Effector memory CD4-positive, alpha-beta T cell (primary cell): Measurements from ENCODE around the gene WBP11.
A peak's percentile ranks its signal among the peaks of the same experiment; 100 is the strongest.

ENCODE experiments used
- DNase-seq, 3 donors: peaks; one replicate each; pipeline ENCODE4 v3.0.0-alpha.2; 2020
- H3K27ac ChIP-seq: 2 replicates; pipeline ENCODE4 v1.7.0; 2013; ENCODE audit warnings: mild to moderate bottlenecking, low read length, moderate library complexity; ENCODE audit not compliant: insufficient read depth, poor library complexity, severe bottlenecking
- H3K27me3 ChIP-seq: replicated peaks from 2 replicates; pipeline ENCODE4 v1.7.0; 2013; ENCODE audit warnings: mild to moderate bottlenecking, low read length; ENCODE audit not compliant: insufficient read depth, control insufficient read depth, poor library complexity, severe bottlenecking
- H3K36me3 ChIP-seq: 2 replicates; pipeline ENCODE4 v1.7.0; 2013; ENCODE audit warnings: mild to moderate bottlenecking, low read length, moderate library complexity; ENCODE audit not compliant: control insufficient read depth, insufficient read depth
- H3K4me1 ChIP-seq: 2 replicates; pipeline ENCODE4 v1.7.0; 2013; ENCODE audit warnings: low read length, mild to moderate bottlenecking; ENCODE audit not compliant: control insufficient read depth, insufficient read depth, poor library complexity, severe bottlenecking
- H3K4me3 ChIP-seq: 2 replicates; pipeline ENCODE4 v1.7.0; 2013; ENCODE audit warnings: low read length, low read depth, mild to moderate bottlenecking; ENCODE audit not compliant: insufficient read depth, poor library complexity, severe bottlenecking
- H3K9me3 ChIP-seq: 2 replicates; pipeline ENCODE4 v1.7.0; 2013; ENCODE audit warnings: mild to moderate bottlenecking, low read length, moderate library complexity; ENCODE audit not compliant: control insufficient read depth

The WBP11 gene

GRCh38 chr12:14774906-14775635 is 28.2 kb downstream of the WBP11 start:
- peak in 1 of 3 donors; percentile 6 for DNase-seq
- Histone ChIP-seq H3K4me3 (peak overlapping the region; percentile 75), H3K9me3 (no peaks in the 10 kb centered on the region), H3K27me3 (no peaks in the 10 kb centered on the region), H3K36me3 (no peaks in the 10 kb centered on the region), H3K4me1 (peaks cover 5% of the 10 kb centered on the region), H3K27ac (peak overlapping the region; percentile 65)

- Histone ChIP-seq H3K9me3 (no peaks in the 10 kb centered on the region), H3K36me3 (no peaks in the 10 kb centered on the region), H3K27ac (peak overlapping the region; percentile 65), H3K4me3 (peak overlapping the region; percentile 75), H3K4me1 (peaks cover 5% of the 10 kb centered on the region), H3K27me3 (no peaks in the 10 kb centered on the region)
- DNase-seq = peak; percentile 84 to 89 (median 85)
These were observed 29.0 kb downstream of the WBP11 start for GRCh38 chr12:14774074-14774905.

GRCh38 chr12:14773685-14774073 is 29.6 kb downstream of the WBP11 start:
- Histone ChIP-seq H3K4me1 (peaks cover 7% of the 10 kb centered on the region), H3K36me3 (no peaks in the 10 kb centered on the region), H3K27ac (peak overlapping the region; percentile 65), H3K9me3 (no peaks in the 10 kb centered on the region), H3K4me3 (peak overlapping the region; percentile 75), H3K27me3 (no peaks in the 10 kb centered on the region)
- DNase-seq = no peak

- Histone ChIP-seq H3K36me3 (no peaks in the 10 kb centered on the region), H3K4me1 (peaks cover 8% of the 10 kb centered on the region), H3K4me3 (no peak overlapping the region), H3K27me3 (no peaks in the 10 kb centered on the region), H3K27ac (no peak overlapping the region), H3K9me3 (no peaks in the 10 kb centered on the region)
- DNase-seq = no peak
These were observed 30.3 kb downstream of the WBP11 start for GRCh38 chr12:14772946-14773345.

- H3K27me3 ChIP-seq = no peaks in the 10 kb centered on the region
- DNase-seq = peak in 2 of 3 donors; percentile 24 to 29
- peak overlapping the region; percentile 98 for H3K27ac ChIP-seq
- H3K36me3 ChIP-seq = no peaks in the 10 kb centered on the region
- no peaks in the 10 kb centered on the region for H3K9me3 ChIP-seq
- peak overlapping the region; percentile 82 for H3K4me3 ChIP-seq
- H3K4me1 ChIP-seq = peaks cover 8% of the 10 kb centered on the region
These were observed 31.6 kb downstream of the WBP11 start for GRCh38 chr12:14771651-14772137.

GRCh38 chr12:14770496-14771461 is 32.5 kb downstream of the WBP11 start:
- Histone ChIP-seq H3K27ac (peak overlapping the region; percentile 98), H3K4me3 (peak overlapping the region; percentile 82), H3K9me3 (no peaks in the 10 kb centered on the region), H3K36me3 (no peaks in the 10 kb centered on the region), H3K4me1 (peaks cover 8% of the 10 kb centered on the region), H3K27me3 (no peaks in the 10 kb centered on the region)
- peak; percentile 87 to 90 (median 89) for DNase-seq

GRCh38 chr12:14769969-14770495 is 33.2 kb downstream of the WBP11 start:
- DNase-seq = peak; percentile 81 to 86 (median 83)
- peak overlapping the region; percentile 98 for H3K27ac ChIP-seq
- H3K4me3 ChIP-seq = peak overlapping the region; percentile 82
- H3K9me3 ChIP-seq = peaks cover 5% of the 10 kb centered on the region
- no peaks in the 10 kb centered on the region for H3K27me3 ChIP-seq
- peaks cover 6% of the 10 kb centered on the region for H3K36me3 ChIP-seq
- peaks cover 8% of the 10 kb centered on the region for H3K4me1 ChIP-seq

- H3K27me3 ChIP-seq = no peaks in the 10 kb centered on the region
- H3K36me3 ChIP-seq = peaks cover 8% of the 10 kb centered on the region
- DNase-seq = no peak
- peaks cover 5% of the 10 kb centered on the region for H3K9me3 ChIP-seq
- H3K27ac ChIP-seq = peak overlapping the region; percentile 98
- peak overlapping the region; percentile 82 for H3K4me3 ChIP-seq
- peaks cover 3% of the 10 kb centered on the region for H3K4me1 ChIP-seq
These were observed 33.8 kb downstream of the WBP11 start for GRCh38 chr12:14769466-14769968.

GRCh38 chr12:14768823-14769405 is 34.4 kb downstream of the WBP11 start:
- DNase-seq = peak in 2 of 3 donors; percentile 31
- Histone ChIP-seq H3K9me3 (peaks cover 5% of the 10 kb centered on the region), H3K27me3 (no peaks in the 10 kb centered on the region), H3K36me3 (peaks cover 8% of the 10 kb centered on the region), H3K4me3 (peak overlapping the region; percentile 82), H3K27ac (peak overlapping the region; percentile 98), H3K4me1 (peaks cover 3% of the 10 kb centered on the region)
